C4-2B (cell line): ENCODE results near the gene ETDB.
"Not testable (repeated sequence)": the region's sequence is repeated elsewhere in the genome, so short reads cannot be mapped to it uniquely, and the experiment has no call there.

Experiments
- CTCF ChIP-seq: fragments of 450-650 bp; conservative IDR thresholded peaks from 2 replicates; pipeline ENCODE4 v1.5.1; 2017; ENCODE audit warnings: mild to moderate bottlenecking
- ZFX ChIP-seq: fragments of 450-650 bp; IDR thresholded peaks from 2 replicates; pipeline ENCODE4 v1.6.1; 2017

- not testable (repeated sequence) for TF ChIP-seq CTCF, ZFX
These were observed 23.1 kb downstream of the ETDB start for GRCh38 chrX:135097196-135097744.
